NT2/D1 (cell line): ENCODE data around the gene LRCH1.

ENCODE experiments used
- SUZ12 ChIP-seq: IDR thresholded peaks from 2 replicates; pipeline ENCODE4 v1.6.1; 2011; ENCODE audit not compliant: insufficient read length, insufficient read depth; ENCODE audit errors: extremely low read depth
- YY1 ChIP-seq: IDR thresholded peaks from 2 replicates; pipeline ENCODE4 v1.6.1; 2011; ENCODE audit not compliant: insufficient read length, insufficient read depth
- ZNF274 ChIP-seq: IDR thresholded peaks from 2 replicates; pipeline ENCODE4 v1.6.1; 2011; ENCODE audit warnings: mild to moderate bottlenecking, low read depth, low read length

DNA sequence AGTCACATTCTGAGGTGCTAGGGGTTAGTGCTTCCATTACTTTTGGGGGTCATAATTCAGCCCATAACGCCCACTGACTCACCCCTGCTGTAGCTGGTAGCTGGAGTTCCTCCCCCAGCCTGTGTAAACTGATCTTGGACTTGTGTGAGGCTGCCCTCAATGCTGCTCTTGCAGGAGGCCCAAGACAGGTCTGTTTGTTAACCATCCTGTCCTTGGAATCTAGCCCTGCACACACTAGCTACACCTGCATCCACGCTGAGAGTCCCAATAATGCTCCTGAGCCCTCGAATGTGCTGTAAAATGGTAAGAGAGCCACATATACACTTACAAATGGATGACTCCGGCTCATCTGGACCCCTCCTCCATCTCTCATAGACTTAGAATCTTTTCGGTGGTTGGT, 9.6 kb downstream of the LRCH1 start:
- TF ChIP-seq ZNF274 (no peak), YY1 (no peak), SUZ12 (no peak)
